ENCODE measurements around the gene UST.

The UST gene, protein sequence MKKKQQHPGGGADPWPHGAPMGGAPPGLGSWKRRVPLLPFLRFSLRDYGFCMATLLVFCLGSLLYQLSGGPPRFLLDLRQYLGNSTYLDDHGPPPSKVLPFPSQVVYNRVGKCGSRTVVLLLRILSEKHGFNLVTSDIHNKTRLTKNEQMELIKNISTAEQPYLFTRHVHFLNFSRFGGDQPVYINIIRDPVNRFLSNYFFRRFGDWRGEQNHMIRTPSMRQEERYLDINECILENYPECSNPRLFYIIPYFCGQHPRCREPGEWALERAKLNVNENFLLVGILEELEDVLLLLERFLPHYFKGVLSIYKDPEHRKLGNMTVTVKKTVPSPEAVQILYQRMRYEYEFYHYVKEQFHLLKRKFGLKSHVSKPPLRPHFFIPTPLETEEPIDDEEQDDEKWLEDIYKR
- 5.4 to 41.0 (median 21.4) reads per million in 9 experiments for total RNA-seq

DNA sequence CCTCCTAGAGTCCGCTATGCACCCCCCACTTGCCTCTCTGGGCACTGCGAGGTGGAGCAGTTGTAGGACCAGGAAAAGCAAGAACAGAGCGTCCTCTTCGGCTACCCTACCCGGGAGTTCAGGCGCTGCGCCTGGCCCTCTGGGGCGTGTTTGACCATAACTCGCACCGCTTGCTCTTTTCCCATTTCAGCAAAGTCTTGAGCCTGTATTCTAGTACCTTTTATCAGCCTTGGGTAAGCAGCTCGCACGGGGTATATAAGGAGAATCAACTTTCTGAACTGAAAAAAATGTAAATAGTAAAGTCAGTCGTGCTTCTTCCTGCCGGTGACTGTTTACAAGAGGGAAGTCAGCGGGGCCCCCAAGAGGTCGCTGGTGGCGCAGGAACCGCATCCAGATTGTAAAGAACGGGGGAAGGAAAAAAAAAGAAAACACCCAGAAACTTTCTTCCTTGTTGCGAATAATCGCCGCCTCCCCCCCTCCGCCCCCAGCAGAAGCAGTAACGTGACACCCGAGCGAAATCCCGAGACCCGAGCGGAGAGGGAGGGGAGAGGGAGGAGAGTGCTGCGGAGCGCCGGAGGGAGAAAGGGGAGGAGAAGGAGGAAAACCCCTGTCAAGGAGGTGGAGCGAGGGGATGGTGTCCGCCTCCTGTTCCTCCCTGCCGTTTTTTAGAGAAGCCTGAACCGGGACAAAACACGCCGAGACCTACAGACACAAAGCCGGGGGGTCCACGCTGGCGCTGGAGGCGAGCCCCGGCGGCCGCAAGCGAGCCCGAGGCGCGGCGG is at the start of gene UST:
UST (plus strand) TSS at position 668 of the 782 bp plus-strand sequence. CDS start 401 bp downstream, outside the sequence.
- Mint-ChIP-seq H3K4me3 (peak within 1 kb of the TSS; percentile 96 to 100), H3K27me3 (no peaks in the 10 kb centered on the region), H3K27ac (peak within 1 kb of the TSS; percentile 95 to 98)

DNA sequence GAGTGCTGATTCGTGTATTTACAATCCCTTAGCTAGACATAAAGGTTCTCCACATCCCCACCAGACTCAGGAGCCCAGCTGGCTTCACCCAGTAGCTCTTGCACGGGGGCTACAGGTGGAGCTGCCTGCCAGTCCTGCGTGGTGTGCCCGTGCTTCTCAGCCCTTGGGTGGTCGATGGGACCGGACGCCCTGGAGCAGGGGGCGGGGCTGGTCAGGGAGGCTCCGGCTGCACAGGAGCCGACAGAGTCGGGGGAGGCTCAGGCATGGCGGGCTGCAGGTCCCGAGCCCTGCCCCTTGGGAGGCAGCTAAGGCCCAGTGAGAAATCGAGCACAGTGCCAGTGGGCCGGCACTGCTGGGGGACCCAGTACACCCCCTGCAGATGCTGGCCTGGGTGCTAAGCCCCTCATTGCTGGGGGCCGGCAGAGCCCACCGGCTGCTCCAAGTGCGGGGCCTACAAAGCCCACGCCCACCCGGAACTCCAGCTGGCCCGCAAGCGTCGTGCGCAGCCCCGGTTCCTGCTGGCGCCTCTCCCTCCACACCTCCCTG is 48.9 kb upstream of the UST start:
- Mint-ChIP-seq H3K4me3 (no peak overlapping the region), H3K27me3 (peaks cover 0 to 8% of the 10 kb centered on the region in 2 donors), H3K36me3 (ENCODE audit: insufficient read depth) (no peaks in the 10 kb centered on the region), H3K4me1 (ENCODE audit: low read depth in 2 of 2) (peaks cover 9 to 10% of the 10 kb centered on the region in 2 donors), H3K9me3 (no peaks in the 10 kb centered on the region), H3K27ac (no peak overlapping the region)
- no peak for ATAC-seq (replicated peaks)
- no peak for DNase-seq

More for the DNA sequence above, at the start of gene UST:
- DNase-seq (peak; percentile 65 to 73 (median 68)), ATAC-seq (replicated peaks) (peak; percentile 56)
- peaks cover 25 to 26% of the 10 kb centered on the region in 2 donors for H3K4me1 Mint-ChIP-seq (ENCODE audit: low read depth in 2 of 2)
- H3K9me3 Mint-ChIP-seq = no peaks in the 10 kb centered on the region
- peaks cover 22% of the 10 kb centered on the region for H3K36me3 Mint-ChIP-seq (ENCODE audit: insufficient read depth)

DNA sequence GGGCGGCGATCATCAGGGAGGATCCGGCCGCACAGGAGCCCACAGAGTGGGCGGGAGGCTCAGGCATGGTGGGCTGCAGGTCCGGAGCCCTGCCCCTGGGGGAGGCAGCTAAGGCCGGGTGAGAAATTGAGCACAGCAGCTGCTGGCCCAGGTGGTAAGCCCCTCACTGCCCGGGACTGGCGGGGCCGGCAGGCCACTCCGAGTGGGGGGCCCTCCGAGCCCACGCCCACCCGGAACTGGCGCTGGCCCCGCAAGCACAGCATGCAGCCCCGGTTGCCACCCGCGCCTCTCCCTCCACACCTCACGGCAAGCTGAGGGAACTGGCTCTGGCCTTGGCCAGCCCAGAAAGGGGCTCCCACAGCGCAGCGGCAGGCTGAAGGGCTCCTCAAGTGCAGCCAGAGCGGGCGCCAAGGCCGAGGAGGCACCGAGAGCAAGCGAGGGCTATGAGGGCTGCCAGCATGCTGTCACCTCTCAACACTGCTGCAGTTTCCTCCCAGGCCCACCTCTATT is 48.1 kb upstream of the UST start:
- no peaks in the 10 kb centered on the region for H3K36me3 Mint-ChIP-seq (ENCODE audit: insufficient read depth)
- H3K9me3 Mint-ChIP-seq = no peaks in the 10 kb centered on the region
- ATAC-seq (replicated peaks) (no peak), DNase-seq (no peak)
- H3K4me3 Mint-ChIP-seq = no peak overlapping the region
- H3K4me1 Mint-ChIP-seq (ENCODE audit: low read depth in 2 of 2) = peaks cover 9 to 10% of the 10 kb centered on the region in 2 donors
- peaks cover 0 to 8% of the 10 kb centered on the region in 2 donors for H3K27me3 Mint-ChIP-seq
- no peak overlapping the region for H3K27ac Mint-ChIP-seq

DNA sequence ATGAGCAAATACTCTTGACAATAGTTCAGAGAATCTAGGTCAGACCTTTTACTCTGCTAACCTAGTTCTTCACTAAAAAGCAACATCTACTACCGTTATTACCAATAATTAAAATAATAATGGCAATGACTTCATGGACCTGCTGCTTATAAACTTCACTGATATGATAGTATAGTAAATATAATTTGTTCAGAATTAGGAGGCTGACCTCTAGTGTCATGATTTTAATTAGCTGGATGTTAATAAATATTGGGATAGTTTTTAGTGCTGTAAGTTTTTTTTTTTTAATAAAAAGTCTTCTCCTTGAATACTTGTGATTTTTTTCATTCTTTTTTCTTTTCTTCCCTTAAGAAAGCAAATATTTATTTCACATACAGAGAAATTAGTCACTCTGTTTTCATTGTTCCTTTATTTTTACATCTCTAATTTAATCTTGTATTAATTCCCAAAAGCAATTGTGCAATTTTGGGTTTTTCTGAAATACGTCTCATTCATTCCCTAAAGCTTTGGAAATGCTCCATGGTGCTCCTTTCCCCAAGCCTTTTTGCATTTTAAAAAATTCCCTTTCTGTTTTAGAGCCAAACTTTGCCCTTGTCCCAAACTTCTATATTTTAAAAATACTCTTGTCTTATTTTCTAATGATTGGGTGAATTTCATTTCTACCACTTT is 46.6 kb upstream of the UST start:
- Mint-ChIP-seq H3K4me3 (peak overlapping the region; percentile 80 to 82), H3K36me3 (ENCODE audit: insufficient read depth) (no peaks in the 10 kb centered on the region), H3K27me3 (peaks cover 0 to 8% of the 10 kb centered on the region in 2 donors), H3K9me3 (no peaks in the 10 kb centered on the region), H3K27ac (peak overlapping the region; percentile 88 to 91), H3K4me1 (ENCODE audit: low read depth in 2 of 2) (peaks cover 9 to 10% of the 10 kb centered on the region in 2 donors)
- no peak for DNase-seq
- no peak for ATAC-seq (replicated peaks)

DNA sequence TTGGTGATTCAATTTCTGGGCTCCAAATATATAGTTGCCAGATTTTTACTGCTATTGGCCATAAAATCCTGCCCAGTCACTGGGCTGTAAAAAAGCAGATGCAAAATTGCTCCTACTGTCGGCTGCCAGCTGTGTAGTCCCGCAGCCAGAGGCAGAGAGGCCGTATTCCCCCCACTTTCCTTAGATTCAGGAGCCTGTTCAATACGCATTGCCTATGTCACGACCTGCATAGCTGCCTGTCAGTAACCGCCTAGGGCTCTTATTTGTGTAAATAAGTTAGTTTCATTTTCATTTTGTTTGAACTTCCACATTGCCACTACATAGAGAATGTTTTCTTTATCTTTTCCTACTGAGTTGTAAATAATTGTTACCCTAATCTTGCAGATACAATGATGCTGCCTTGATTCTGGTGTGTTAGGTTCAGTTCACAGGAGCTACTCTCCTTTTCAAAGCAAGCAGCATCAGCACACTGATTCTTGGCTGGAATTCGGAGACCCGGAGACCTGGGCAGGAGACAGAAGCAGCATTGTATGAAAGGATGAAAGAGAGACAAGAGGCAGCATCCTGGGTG is 46.0 kb upstream of the UST start:
- DNase-seq (peak in 2 of 3 experiments; percentile 11 to 23), ATAC-seq (replicated peaks) (peak; percentile 89)
- H3K36me3 Mint-ChIP-seq (ENCODE audit: insufficient read depth) = no peaks in the 10 kb centered on the region
- peaks cover 9 to 10% of the 10 kb centered on the region in 2 donors for H3K4me1 Mint-ChIP-seq (ENCODE audit: low read depth in 2 of 2)
- H3K9me3 Mint-ChIP-seq = no peaks in the 10 kb centered on the region
- peaks cover 0 to 6% of the 10 kb centered on the region in 2 donors for H3K27me3 Mint-ChIP-seq
- H3K4me3 Mint-ChIP-seq = peak overlapping the region; percentile 80 to 82
- peak overlapping the region; percentile 88 to 91 for H3K27ac Mint-ChIP-seq

DNA sequence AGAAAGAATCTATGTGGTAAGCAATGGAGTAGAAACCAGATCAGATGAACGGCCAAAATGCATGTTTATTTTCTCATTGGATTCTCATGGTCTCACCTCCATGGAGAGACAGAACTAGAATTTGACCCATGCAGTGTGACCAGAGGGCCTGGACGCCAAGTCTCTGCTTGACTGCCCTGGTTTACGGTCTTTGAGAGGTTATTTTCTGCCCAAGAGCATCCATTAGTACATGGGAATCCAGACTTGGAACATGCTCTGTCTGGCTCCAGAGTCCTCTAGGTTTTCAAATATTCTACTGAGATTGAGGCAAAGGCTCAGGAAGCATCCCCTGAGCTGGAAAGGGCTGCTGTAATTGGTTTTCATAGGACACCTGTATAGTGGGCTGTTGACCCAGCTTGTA is 45.5 kb upstream of the UST start:
- H3K36me3 Mint-ChIP-seq (ENCODE audit: insufficient read depth) = no peaks in the 10 kb centered on the region
- peaks cover 9 to 10% of the 10 kb centered on the region in 2 donors for H3K4me1 Mint-ChIP-seq (ENCODE audit: low read depth in 2 of 2)
- H3K27ac Mint-ChIP-seq = peak overlapping the region; percentile 88 to 91
- H3K27me3 Mint-ChIP-seq = peaks cover 0 to under 1% of the 10 kb centered on the region in 2 donors
- H3K9me3 Mint-ChIP-seq = no peaks in the 10 kb centered on the region
- no peak for DNase-seq
- H3K4me3 Mint-ChIP-seq = peak overlapping the region; percentile 80 to 82
- ATAC-seq (replicated peaks) = no peak

DNA sequence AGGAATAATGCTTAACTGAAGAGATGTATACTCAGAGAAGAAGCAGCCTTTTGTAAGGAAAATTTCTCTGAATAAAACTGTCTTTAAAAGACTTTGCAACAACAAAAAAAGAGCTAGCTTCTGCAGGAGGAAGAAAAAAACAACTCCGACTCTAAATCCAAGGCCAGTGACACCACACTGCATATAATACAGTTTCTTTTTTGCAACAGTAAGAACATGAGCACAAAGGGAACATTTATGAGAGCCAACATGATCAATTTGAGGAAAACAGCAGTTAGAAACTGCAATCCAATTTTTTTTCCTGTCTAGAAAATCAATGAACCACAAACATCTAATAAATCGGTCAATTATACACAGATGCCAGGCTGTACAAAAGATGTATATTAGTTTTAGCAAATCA is 42.9 kb upstream of the UST start:
- DNase-seq = no peak
- no peaks in the 10 kb centered on the region for H3K27me3 Mint-ChIP-seq
- no peaks in the 10 kb centered on the region for H3K9me3 Mint-ChIP-seq
- no peak for ATAC-seq (replicated peaks)
- peaks cover 9 to 10% of the 10 kb centered on the region in 2 donors for H3K4me1 Mint-ChIP-seq (ENCODE audit: low read depth in 2 of 2)
- H3K4me3 Mint-ChIP-seq = no peak overlapping the region
- H3K27ac Mint-ChIP-seq = no peak overlapping the region
- no peaks in the 10 kb centered on the region for H3K36me3 Mint-ChIP-seq (ENCODE audit: insufficient read depth)

DNA sequence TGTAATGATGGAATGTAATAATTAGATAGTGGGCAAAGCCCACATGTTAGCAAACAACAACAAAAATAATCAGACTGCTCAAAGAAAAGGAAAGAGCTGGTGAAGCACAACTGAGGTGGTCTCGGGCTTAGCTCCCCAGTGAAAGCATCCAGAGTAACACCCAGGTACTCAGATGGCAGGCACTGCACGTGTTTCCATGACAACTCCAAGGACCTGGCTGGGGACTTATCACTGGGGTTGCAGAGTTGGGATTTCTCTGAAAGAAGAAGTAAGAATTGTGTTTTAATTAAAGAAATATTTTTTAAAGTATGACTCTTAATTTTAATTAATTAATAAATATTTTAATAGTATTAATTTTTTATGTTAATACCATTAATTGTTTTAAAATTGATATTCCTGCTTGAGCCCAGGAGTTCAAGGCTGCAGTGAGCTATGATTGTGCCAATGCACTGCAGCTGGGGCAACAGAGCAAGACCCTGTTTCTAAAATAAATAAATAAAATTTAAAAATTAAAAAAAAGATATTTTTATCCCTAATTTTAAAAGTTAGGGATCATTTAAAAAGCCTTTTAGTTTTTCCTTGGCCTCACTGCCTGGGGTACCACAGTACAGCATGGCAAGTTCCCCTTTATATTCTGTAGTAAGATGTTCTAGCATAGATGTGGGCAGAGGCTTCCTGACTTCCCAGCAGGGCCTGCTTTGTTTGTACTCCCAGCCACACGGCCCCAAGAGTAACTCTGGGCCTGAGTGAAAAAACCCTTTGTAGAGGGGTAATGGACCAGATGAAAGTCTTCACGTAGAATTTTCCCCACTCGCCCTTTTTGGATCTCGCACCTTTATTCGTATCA is 42.2 kb upstream of the UST start:
- Mint-ChIP-seq H3K36me3 (ENCODE audit: insufficient read depth) (no peaks in the 10 kb centered on the region), H3K27me3 (no peaks in the 10 kb centered on the region), H3K9me3 (no peaks in the 10 kb centered on the region), H3K4me3 (no peak overlapping the region), H3K27ac (no peak overlapping the region), H3K4me1 (ENCODE audit: low read depth in 2 of 2) (peaks cover 9 to 10% of the 10 kb centered on the region in 2 donors)
- no peak for DNase-seq
- ATAC-seq (replicated peaks) = no peak

DNA sequence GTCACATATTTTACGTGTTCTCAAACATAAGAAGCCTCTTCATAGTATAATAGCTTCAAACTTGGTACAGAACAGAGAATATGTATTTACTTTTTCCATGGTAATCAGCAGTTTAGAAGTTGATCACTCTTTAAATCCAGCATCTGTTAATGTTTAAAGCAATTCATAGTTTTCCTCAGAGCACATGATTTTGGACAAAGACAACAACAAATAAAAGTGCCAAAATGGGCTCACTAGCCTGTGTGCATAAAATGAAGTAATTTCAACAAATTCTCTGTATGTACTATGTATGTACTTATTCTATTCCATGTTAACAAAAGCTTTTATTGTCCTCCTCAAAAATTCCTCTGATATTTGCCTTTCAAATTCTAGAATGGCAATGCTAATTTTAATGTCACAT is 38.1 kb upstream of the UST start:
- Mint-ChIP-seq H3K36me3 (ENCODE audit: insufficient read depth) (no peaks in the 10 kb centered on the region), H3K27me3 (no peaks in the 10 kb centered on the region), H3K27ac (no peak overlapping the region), H3K9me3 (no peaks in the 10 kb centered on the region), H3K4me1 (ENCODE audit: low read depth in 2 of 2) (no peaks in the 10 kb centered on the region), H3K4me3 (no peak overlapping the region)
- ATAC-seq (replicated peaks) (no peak), DNase-seq (no peak)

DNA sequence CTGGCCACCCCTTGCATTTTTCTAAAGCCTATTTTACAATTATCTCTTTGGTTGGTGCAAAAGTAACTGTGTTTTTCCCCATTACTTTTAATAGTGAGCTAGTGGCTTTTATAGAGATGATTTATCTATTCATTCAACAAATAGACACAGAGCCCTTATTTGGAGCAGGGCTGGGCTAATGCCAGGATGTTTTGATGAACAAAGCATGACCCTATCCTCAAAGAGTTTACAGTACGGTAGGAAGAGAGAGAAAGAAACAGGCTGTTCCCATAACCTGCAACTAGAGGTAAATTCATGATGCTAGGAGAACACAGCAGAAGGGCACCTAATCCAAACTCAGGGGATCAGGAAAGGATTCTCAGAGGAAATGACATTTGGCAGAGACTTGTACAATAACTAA is 37.3 kb upstream of the UST start:
- H3K27me3 Mint-ChIP-seq = no peaks in the 10 kb centered on the region
- no peak for ATAC-seq (replicated peaks)

DNA sequence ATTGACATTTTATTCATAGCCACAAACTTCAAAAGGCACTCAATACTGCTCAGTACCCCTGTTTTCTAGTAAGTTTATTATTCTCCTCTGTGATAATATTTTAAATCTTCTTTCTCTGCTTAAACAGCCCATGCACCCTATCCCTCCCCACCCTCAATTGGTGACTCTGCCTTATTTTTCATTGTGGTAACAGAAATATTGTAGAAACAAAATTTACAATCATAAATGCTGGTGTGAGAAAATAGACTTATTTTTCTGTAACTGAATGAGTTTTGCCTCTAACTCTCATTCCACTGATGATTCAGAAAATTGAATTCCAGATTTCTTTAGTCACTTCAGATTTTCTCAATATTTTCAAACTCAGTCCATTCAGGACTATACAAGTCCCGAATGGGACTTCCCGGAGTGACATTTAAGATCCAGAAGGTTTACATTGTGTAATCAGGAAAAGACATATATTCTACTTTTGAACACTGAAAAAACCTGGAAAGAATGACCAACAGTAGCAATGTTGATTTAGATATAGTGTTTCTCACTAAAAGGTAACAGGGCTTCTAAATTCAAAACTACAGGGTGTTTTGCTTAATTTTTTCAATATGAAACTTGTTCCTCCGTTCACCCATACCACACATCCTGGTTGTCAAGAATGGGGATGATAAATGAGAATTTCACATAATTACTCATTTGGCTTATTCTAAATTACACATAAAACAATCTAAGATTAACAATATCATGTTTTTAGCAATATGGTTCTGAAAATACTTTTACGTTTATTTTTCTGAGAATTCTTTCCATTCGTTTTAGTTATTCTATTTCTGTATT is 34.8 kb upstream of the UST start:
- no peak overlapping the region for H3K27ac Mint-ChIP-seq
- no peaks in the 10 kb centered on the region for H3K4me1 Mint-ChIP-seq (ENCODE audit: low read depth in 2 of 2)
- DNase-seq (no peak), ATAC-seq (replicated peaks) (no peak)
- no peak overlapping the region for H3K4me3 Mint-ChIP-seq
- no peaks in the 10 kb centered on the region for H3K27me3 Mint-ChIP-seq
- H3K36me3 Mint-ChIP-seq (ENCODE audit: insufficient read depth) = no peaks in the 10 kb centered on the region
- H3K9me3 Mint-ChIP-seq = no peaks in the 10 kb centered on the region

More for the DNA sequence above, 37.3 kb upstream of the UST start:
- Mint-ChIP-seq H3K9me3 (no peaks in the 10 kb centered on the region), H3K27ac (no peak overlapping the region), H3K4me3 (no peak overlapping the region), H3K4me1 (ENCODE audit: low read depth in 2 of 2) (no peaks in the 10 kb centered on the region), H3K36me3 (ENCODE audit: insufficient read depth) (no peaks in the 10 kb centered on the region)
- no peak for DNase-seq

Measured in effector memory CD8-positive, alpha-beta T cell (primary cell).